HepG2 (cell line): ENCODE data around the gene STAP2. TPM values are rescaled to one million over a fixed set of nuclear protein-coding genes. Genes with fewer than 3 reads are reported as not detected.
A peak's percentile ranks its signal among the peaks of the same experiment; 100 is the strongest.

Source experiments
- CBX5 ChIP-seq: sonication (generic); formaldehyde crosslinking; IDR thresholded peaks from 2 replicates; pipeline ENCODE4 v1.4.0; 2020; ENCODE audit warnings: missing genetic modification reagents, borderline replicate concordance
- FOXK2 ChIP-seq: fragments of 450-650 bp; IDR thresholded peaks from 2 replicates; pipeline ENCODE4 v1.6.1; 2016
- HDAC2 ChIP-seq: sonication (generic); formaldehyde crosslinking; IDR thresholded peaks from 2 replicates; pipeline ENCODE4 v1.4.0; 2020; ENCODE audit warnings: missing genetic modification reagents
- KAT2B ChIP-seq: fragments of 150-350 bp; IDR thresholded peaks from 2 replicates; pipeline ENCODE4 v1.6.1; 2014; ENCODE audit warnings: low read depth, low read length, borderline replicate concordance
- PAF1 ChIP-seq: IDR thresholded peaks from 2 replicates; pipeline ENCODE4 v1.6.1; 2016; ENCODE audit warnings: missing genetic modification reagents, missing compliant biosample characterization
- PHF21A ChIP-seq: sonication (generic); formaldehyde crosslinking; IDR thresholded peaks from 2 replicates; pipeline ENCODE4 v1.5.0; 2020; ENCODE audit warnings: mild to moderate bottlenecking, missing genetic modification reagents
- RORA ChIP-seq: sonication (generic); formaldehyde crosslinking; IDR thresholded peaks from 2 replicates; pipeline ENCODE4 v1.5.0; 2020; ENCODE audit warnings: mild to moderate bottlenecking, missing genetic modification reagents, moderate library complexity
- TBX2 ChIP-seq: sonication (generic); formaldehyde crosslinking; IDR thresholded peaks from 2 replicates; pipeline ENCODE4 v1.5.0; 2020; ENCODE audit warnings: missing genetic modification reagents, mild to moderate bottlenecking, borderline replicate concordance
- ZBTB21 ChIP-seq: sonication (generic); formaldehyde crosslinking; IDR thresholded peaks from 2 replicates; pipeline ENCODE4 v1.4.0; 2020; ENCODE audit warnings: missing genetic modification reagents
- ZFP82 ChIP-seq: sonication (generic); formaldehyde crosslinking; IDR thresholded peaks from 2 replicates; pipeline ENCODE4 v1.5.1; 2020; ENCODE audit warnings: mild to moderate bottlenecking, missing genetic modification reagents, borderline replicate concordance
- ZIK1 ChIP-seq: sonication (generic); formaldehyde crosslinking; IDR thresholded peaks from 2 replicates; pipeline ENCODE4 v1.5.0; 2020; ENCODE audit warnings: mild to moderate bottlenecking, low read depth, missing genetic modification reagents, borderline replicate concordance
- ZMAT3 ChIP-seq: sonication (generic); formaldehyde crosslinking; conservative IDR thresholded peaks from 2 replicates; pipeline ENCODE4 v1.7.0; 2021; ENCODE audit warnings: missing genetic modification reagents
- ZMYM2 ChIP-seq: sonication (generic); formaldehyde crosslinking; IDR thresholded peaks from 2 replicates; pipeline ENCODE4 v1.8.0; 2022; ENCODE audit warnings: mild to moderate bottlenecking, missing genetic modification reagents
- ZNF326 ChIP-seq: sonication (generic); formaldehyde crosslinking; IDR thresholded peaks from 2 replicates; pipeline ENCODE4 v1.4.0; 2020; ENCODE audit warnings: missing genetic modification reagents, borderline replicate concordance
- ZNF543 ChIP-seq: sonication (generic); formaldehyde crosslinking; IDR thresholded peaks from 2 replicates; pipeline ENCODE4 v1.4.0; 2020; ENCODE audit warnings: mild to moderate bottlenecking, missing genetic modification reagents
- ZNF546 ChIP-seq: sonication (generic); formaldehyde crosslinking; conservative IDR thresholded peaks from 2 replicates; pipeline ENCODE4 v1.8.1; 2023; ENCODE audit warnings: mild to moderate bottlenecking, missing genetic modification reagents
- ZNF547 ChIP-seq: sonication (generic); formaldehyde crosslinking; IDR thresholded peaks from 2 replicates; pipeline ENCODE4 v1.5.1; 2020; ENCODE audit warnings: mild to moderate bottlenecking, missing genetic modification reagents
- ZNF562 ChIP-seq: sonication (generic); formaldehyde crosslinking; IDR thresholded peaks from 2 replicates; pipeline ENCODE4 v1.8.0; 2022; ENCODE audit warnings: missing genetic modification reagents, borderline replicate concordance
- ZNF570 ChIP-seq: sonication (generic); formaldehyde crosslinking; IDR thresholded peaks from 2 replicates; pipeline ENCODE4 v1.4.0; 2020; ENCODE audit warnings: mild to moderate bottlenecking, missing genetic modification reagents, borderline replicate concordance
- polyA plus RNA-seq, 8 experiments: library from polyadenylated mRNA; depleted of rRNA in 3 of 8; stranded (reverse) in 7 of 8; unstranded in 1 of 8; fragments of >200 nt; fragmentation: Illumina TruSeq in 4 of 8; extraction: Trizol in 4 of 8; gene quantifications; 2 replicates each; pipeline versions ENCODE4 v1.2.1 to v1.2.3, GENCODE V29; 2011 to 2016; ENCODE audit warnings: low read depth in 4 of 8, missing spikeins in 1 of 8, mixed read lengths in 1 of 8; ENCODE audit not compliant: insufficient read depth in 1 of 8
- total RNA-seq, 5 experiments: library from RNA; depleted of rRNA; stranded (reverse); fragments of >200 nt; fragmentation: Illumina TruSeq; extraction: Trizol; gene quantifications; 2 replicates each; pipeline ENCODE4 v1.2.3, GENCODE V29; 2016; ENCODE audit warnings: low read depth in 1 of 5
- TF ChIP-seq, protein P1 (sequence below): sonication (generic); formaldehyde crosslinking; IDR thresholded peaks from 2 replicates; pipeline ENCODE4 v1.4.0; 2020; ENCODE audit warnings: low read depth, mild to moderate bottlenecking, missing genetic modification reagents
- TF ChIP-seq, protein P2 (sequence below): sonication (generic); formaldehyde crosslinking; IDR thresholded peaks from 2 replicates; pipeline ENCODE4 v1.4.0; 2020; ENCODE audit warnings: missing genetic modification reagents
- TF ChIP-seq, protein P3 (sequence below): IDR thresholded peaks from 2 replicates; pipeline ENCODE4 v1.6.1; 2016; ENCODE audit warnings: missing compliant biosample characterization, missing genetic modification reagents, borderline replicate concordance
- TF ChIP-seq, protein P4 (sequence below): sonication (generic); formaldehyde crosslinking; IDR thresholded peaks from 2 replicates; pipeline ENCODE4 v1.9.0; 2022; ENCODE audit warnings: missing genetic modification reagents, mild to moderate bottlenecking, borderline replicate concordance
- TF ChIP-seq, protein P5 (sequence below): sonication (generic); formaldehyde crosslinking; IDR thresholded peaks from 2 replicates; pipeline ENCODE4 v1.5.0; 2020; ENCODE audit warnings: mild to moderate bottlenecking, low read depth, missing genetic modification reagents, borderline replicate concordance

Gene STAP2
- total and polyA plus RNA-seq, 2 of the 13 experiments (the other 11 are each of a cell fraction or from before 2014, with no cell fraction given): 39.0 to 43.7 TPM

DNA sequence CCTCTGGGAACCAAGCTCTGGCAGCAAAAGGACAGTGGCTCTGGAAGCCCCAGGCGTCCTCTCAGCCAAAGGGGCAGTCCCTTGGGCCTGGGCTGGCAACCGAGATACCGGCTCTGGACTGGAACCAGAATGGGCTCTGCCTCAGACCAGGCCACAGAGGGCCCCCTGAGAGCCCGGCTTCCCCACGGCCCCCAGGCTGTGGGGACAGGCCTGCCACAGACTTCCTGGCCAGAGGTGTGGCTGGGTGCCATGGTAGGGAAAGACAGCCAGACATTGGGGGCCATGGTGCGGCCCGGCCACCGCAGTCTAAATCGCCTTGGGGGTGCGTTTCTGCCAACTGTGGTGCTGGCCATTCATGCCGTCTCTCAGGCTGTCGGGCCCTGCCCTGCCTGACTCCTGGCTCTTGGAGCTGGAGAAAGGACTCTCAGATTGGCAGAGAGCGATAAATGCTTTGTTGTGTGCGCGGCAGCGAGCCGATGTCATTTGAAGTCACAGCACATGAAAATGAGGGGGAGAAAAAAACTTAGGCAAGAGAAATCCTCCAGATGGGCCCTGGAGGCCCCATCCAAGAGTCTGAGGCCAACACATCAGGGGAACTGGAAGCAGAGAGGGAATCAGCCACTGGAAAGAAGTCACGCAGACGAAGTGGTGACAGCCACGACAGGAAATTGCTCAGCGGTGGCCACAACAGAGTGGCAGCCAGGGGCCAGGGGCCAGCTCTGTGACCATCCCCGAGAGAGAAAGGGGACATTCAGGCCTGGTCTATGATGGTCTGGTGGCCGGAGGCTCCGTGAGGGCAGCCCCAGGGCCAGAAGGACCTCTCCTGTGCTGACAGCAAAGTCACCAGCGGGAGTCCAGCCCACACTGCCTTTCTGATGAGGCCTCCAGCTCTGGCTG, 35.2 kb upstream of the STAP2 start (continued):
- TF ChIP-seq ZBTB21 (CRISPR knock-in tag) (no peak), ZNF547 (CRISPR knock-in tag) (no peak), ZMAT3 (no peak), ZNF546 (CRISPR knock-in tag) (0 out of 2 replicates have a peak, but pooled peaks have one; percentile 37), KAT2B (no peak), ZIK1 (CRISPR knock-in tag) (no peak), ZFP82 (CRISPR knock-in tag) (no peak), ZNF570 (no peak), ZNF543 (CRISPR knock-in tag) (no peak), ZMYM2 (CRISPR knock-in tag) (no peak), ZNF326 (CRISPR knock-in tag) (no peak), TBX2 (no peak), RORA (CRISPR knock-in tag) (no peak), CBX5 (CRISPR knock-in tag) (no peak), ZNF562 (CRISPR knock-in tag) (no peak), PHF21A (CRISPR knock-in tag) (0 out of 2 replicates have a peak, but pooled peaks have one; percentile 19), HDAC2 (CRISPR knock-in tag) (no peak), PAF1 (CRISPR knock-in tag) (no peak), FOXK2 (no peak)
- TF ChIP-seq, protein P1, sequence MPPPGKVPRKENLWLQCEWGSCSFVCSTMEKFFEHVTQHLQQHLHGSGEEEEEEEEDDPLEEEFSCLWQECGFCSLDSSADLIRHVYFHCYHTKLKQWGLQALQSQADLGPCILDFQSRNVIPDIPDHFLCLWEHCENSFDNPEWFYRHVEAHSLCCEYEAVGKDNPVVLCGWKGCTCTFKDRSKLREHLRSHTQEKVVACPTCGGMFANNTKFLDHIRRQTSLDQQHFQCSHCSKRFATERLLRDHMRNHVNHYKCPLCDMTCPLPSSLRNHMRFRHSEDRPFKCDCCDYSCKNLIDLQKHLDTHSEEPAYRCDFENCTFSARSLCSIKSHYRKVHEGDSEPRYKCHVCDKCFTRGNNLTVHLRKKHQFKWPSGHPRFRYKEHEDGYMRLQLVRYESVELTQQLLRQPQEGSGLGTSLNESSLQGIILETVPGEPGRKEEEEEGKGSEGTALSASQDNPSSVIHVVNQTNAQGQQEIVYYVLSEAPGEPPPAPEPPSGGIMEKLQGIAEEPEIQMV: no peak
- TF ChIP-seq, protein P2, sequence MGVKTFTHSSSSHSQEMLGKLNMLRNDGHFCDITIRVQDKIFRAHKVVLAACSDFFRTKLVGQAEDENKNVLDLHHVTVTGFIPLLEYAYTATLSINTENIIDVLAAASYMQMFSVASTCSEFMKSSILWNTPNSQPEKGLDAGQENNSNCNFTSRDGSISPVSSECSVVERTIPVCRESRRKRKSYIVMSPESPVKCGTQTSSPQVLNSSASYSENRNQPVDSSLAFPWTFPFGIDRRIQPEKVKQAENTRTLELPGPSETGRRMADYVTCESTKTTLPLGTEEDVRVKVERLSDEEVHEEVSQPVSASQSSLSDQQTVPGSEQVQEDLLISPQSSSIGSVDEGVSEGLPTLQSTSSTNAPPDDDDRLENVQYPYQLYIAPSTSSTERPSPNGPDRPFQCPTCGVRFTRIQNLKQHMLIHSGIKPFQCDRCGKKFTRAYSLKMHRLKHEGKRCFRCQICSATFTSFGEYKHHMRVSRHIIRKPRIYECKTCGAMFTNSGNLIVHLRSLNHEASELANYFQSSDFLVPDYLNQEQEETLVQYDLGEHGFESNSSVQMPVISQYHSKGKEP: no peak
- TF ChIP-seq, protein P3, sequence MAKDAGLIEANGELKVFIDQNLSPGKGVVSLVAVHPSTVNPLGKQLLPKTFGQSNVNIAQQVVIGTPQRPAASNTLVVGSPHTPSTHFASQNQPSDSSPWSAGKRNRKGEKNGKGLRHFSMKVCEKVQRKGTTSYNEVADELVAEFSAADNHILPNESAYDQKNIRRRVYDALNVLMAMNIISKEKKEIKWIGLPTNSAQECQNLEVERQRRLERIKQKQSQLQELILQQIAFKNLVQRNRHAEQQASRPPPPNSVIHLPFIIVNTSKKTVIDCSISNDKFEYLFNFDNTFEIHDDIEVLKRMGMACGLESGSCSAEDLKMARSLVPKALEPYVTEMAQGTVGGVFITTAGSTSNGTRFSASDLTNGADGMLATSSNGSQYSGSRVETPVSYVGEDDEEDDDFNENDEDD (CRISPR knock-in tag): no peak
- TF ChIP-seq, protein P4, sequence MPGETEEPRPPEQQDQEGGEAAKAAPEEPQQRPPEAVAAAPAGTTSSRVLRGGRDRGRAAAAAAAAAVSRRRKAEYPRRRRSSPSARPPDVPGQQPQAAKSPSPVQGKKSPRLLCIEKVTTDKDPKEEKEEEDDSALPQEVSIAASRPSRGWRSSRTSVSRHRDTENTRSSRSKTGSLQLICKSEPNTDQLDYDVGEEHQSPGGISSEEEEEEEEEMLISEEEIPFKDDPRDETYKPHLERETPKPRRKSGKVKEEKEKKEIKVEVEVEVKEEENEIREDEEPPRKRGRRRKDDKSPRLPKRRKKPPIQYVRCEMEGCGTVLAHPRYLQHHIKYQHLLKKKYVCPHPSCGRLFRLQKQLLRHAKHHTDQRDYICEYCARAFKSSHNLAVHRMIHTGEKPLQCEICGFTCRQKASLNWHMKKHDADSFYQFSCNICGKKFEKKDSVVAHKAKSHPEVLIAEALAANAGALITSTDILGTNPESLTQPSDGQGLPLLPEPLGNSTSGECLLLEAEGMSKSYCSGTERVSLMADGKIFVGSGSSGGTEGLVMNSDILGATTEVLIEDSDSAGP (CRISPR knock-in tag): no peak
- TF ChIP-seq, protein P5, sequence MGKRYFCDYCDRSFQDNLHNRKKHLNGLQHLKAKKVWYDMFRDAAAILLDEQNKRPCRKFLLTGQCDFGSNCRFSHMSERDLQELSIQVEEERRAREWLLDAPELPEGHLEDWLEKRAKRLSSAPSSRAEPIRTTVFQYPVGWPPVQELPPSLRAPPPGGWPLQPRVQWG: 0 out of 2 replicates have a peak, but pooled peaks have one; percentile 36
